ENCODE measurements around the gene BCO1. TPM values are rescaled to one million over a fixed set of nuclear protein-coding genes. Genes with fewer than 3 reads are reported as not detected.

Gene BCO1
- total RNA-seq, 1 donor from 2014 or later: 0.58 TPM

- H3K4me3 ChIP-seq (ENCODE audit: low read depth, low read length): no peak overlapping the region
- DNase-seq (ENCODE audit: low read depth): no peak
- no peak for TF ChIP-seq CTCF (conservative IDR thresholded peaks at IDR 0.05; ENCODE audit: low read depth, low read length)
These were observed 40.9 kb downstream of the BCO1 start for GRCh38 chr16:81279392-81279791.

GRCh38 chr16:81280393-81280792 lies 41.9 kb downstream of the BCO1 start:
- TF ChIP-seq CTCF (conservative IDR thresholded peaks at IDR 0.05; ENCODE audit: low read depth, low read length): no peak
- DNase-seq (ENCODE audit: low read depth): no peak
- no peak overlapping the region for H3K4me3 ChIP-seq (ENCODE audit: low read depth, low read length)

- H3K4me3 ChIP-seq (ENCODE audit: low read depth, low read length): no peak overlapping the region
- no peak for DNase-seq (ENCODE audit: low read depth)
- TF ChIP-seq CTCF (conservative IDR thresholded peaks at IDR 0.05; ENCODE audit: low read depth, low read length): no peak
These were observed 44.6 kb downstream of the BCO1 start for GRCh38 chr16:81283044-81283443.

- no peak overlapping the region for H3K4me3 ChIP-seq (ENCODE audit: low read depth, low read length)
- no peak for TF ChIP-seq CTCF (conservative IDR thresholded peaks at IDR 0.05; ENCODE audit: low read depth, low read length)
- DNase-seq (ENCODE audit: low read depth): no peak
These were observed 46.6 kb downstream of the BCO1 start for GRCh38 chr16:81284995-81285600.

- TF ChIP-seq CTCF (conservative IDR thresholded peaks at IDR 0.05; ENCODE audit: low read depth, low read length): no peak
- no peak overlapping the region for H3K4me3 ChIP-seq (ENCODE audit: low read depth, low read length)
- DNase-seq (ENCODE audit: low read depth): no peak
These were observed 47.7 kb downstream of the BCO1 start for GRCh38 chr16:81286190-81286589.

GRCh38 chr16:81291117-81291516 lies 52.6 kb downstream of the BCO1 start:
- DNase-seq (ENCODE audit: low read depth): no peak
- H3K4me3 ChIP-seq (ENCODE audit: low read depth, low read length): no peak overlapping the region
- TF ChIP-seq CTCF (conservative IDR thresholded peaks at IDR 0.05; ENCODE audit: low read depth, low read length): no peak

- no peak for DNase-seq (ENCODE audit: low read depth)
- no peak overlapping the region for H3K4me3 ChIP-seq (ENCODE audit: low read depth, low read length)
- no peak for TF ChIP-seq CTCF (conservative IDR thresholded peaks at IDR 0.05; ENCODE audit: low read depth, low read length)
These were observed 54.4 kb downstream of the BCO1 start for GRCh38 chr16:81292936-81293335.
